HL-60 (cell line): Measurements from ENCODE around the gene KRT15.

Experiments
- CTCF ChIP-seq: IDR thresholded peaks from one replicate; pipeline ENCODE4 v1.5.1; 2011; ENCODE audit warnings: low read length, control low read depth, inconsistent platforms; ENCODE audit not compliant: insufficient read depth
- GABPA ChIP-seq: IDR thresholded peaks from 2 replicates; pipeline ENCODE4 v1.6.1; 2012; ENCODE audit warnings: low read depth
- POLR2AphosphoS5 ChIP-seq: IDR thresholded peaks from 2 replicates; pipeline ENCODE4 v1.6.1; 2012; ENCODE audit warnings: low read depth
- REST ChIP-seq: IDR thresholded peaks from 2 replicates; pipeline ENCODE4 v1.6.1; 2012; ENCODE audit warnings: low read depth; ENCODE audit not compliant: insufficient replicate concordance
- SPI1 ChIP-seq: IDR thresholded peaks from 2 replicates; pipeline ENCODE4 v1.6.1; 2012; ENCODE audit warnings: low read depth, mild to moderate bottlenecking, borderline replicate concordance

- no peak for TF ChIP-seq CTCF
- no peak for TF ChIP-seq POLR2AphosphoS5
- TF ChIP-seq GABPA = no peak
- no peak for TF ChIP-seq REST
- TF ChIP-seq SPI1 = no peak
These were observed 54.5 kb downstream of the KRT15 start for GRCh38 chr17:41464173-41464572.
